SK-N-MC (cell line): ENCODE data around the gene CST5.
"Not testable (repeated sequence)": the region's sequence is repeated elsewhere in the genome, so short reads cannot be mapped to it uniquely, and the experiment has no call there.

Experiments
- DNase-seq: peaks from one replicate; pipeline ENCODE4 v3.0.0-alpha.2; 2011; ENCODE audit warnings: low read depth, low spot score
- H3K27ac ChIP-seq: fragments of 200-600 bp; sonication (generic); 2 replicates; pipeline ENCODE4 v1.5.1; 2016; ENCODE audit warnings: mixed run types
- H3K36me3 ChIP-seq: fragments of 200-600 bp; sonication (generic); 2 replicates; pipeline ENCODE4 v1.6.1; 2017; ENCODE audit warnings: antibody characterized with exemption, low read length, mixed read lengths; ENCODE audit not compliant: insufficient read depth
- H3K4me3 ChIP-seq: fragments of 200-600 bp; sonication (generic); 2 replicates; pipeline ENCODE4 v1.5.1; 2016
- H3K9ac ChIP-seq: fragments of 200-600 bp; sonication (generic); 2 replicates; pipeline ENCODE4 v1.8.0; 2017; ENCODE audit warnings: mixed run types, mixed read lengths; ENCODE audit not compliant: insufficient read length
- H3K9me3 ChIP-seq: fragments of 200-600 bp; sonication (generic); 2 replicates; pipeline ENCODE4 v1.6.1; 2017; ENCODE audit warnings: low read depth, mild to moderate bottlenecking, antibody characterized with exemption, low read length, moderate library complexity, mixed read lengths
- EZH2 ChIP-seq: fragments of 200-600 bp; sonication (generic); IDR thresholded peaks from one replicate; pipeline ENCODE4 v1.6.1; 2017; ENCODE audit warnings: antibody characterized with exemption
- FOXP2 ChIP-seq: optimal IDR thresholded peaks from 2 replicates; pipeline ENCODE3; 2011; ENCODE audit warnings: mild to moderate bottlenecking, moderate library complexity; ENCODE audit not compliant: insufficient read depth; ENCODE audit errors: extremely low read length, control extremely low read depth
- POLR2AphosphoS5 ChIP-seq: IDR thresholded peaks from 2 replicates; pipeline ENCODE4 v1.6.1; 2012; ENCODE audit warnings: mild to moderate bottlenecking, low read depth, low read length, borderline replicate concordance

CST5 gene

DNA sequence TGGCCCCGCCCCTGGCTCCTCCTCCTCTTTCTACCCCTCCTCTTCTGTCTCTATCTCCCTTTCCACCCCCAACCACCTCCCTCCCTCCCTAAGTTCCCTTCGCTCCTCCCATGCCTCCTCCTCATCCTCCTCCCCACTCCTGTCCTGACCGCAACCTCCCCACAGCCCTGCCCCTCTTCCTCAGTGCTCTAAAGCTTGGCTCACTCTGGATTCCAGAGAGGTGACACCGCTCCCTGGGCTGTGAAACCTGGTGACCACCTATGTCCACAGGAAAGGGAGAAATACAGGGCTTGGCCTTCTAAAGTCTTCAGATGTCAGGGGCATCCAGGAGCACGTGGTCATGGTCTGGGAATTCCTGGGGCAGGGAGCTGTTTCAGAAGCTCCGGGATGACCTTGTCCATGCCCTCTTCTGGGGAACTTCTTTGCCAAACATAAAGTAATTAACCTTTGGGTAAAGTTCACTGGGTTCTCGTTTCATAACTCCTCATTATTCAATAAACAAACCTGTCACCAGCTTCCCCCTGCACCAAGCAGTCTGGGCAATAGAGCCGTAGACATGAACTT is 345 bp upstream of the CST5 start:
- Histone ChIP-seq H3K27ac (no peak overlapping the region), H3K4me3 (no peak overlapping the region), H3K9me3 (no peaks in the 10 kb centered on the region), H3K36me3 (no peaks in the 10 kb centered on the region), H3K9ac (no peak overlapping the region)
- TF ChIP-seq EZH2 (no peak), FOXP2 (no peak), POLR2AphosphoS5 (no peak)
- DNase-seq, result no peak

DNA sequence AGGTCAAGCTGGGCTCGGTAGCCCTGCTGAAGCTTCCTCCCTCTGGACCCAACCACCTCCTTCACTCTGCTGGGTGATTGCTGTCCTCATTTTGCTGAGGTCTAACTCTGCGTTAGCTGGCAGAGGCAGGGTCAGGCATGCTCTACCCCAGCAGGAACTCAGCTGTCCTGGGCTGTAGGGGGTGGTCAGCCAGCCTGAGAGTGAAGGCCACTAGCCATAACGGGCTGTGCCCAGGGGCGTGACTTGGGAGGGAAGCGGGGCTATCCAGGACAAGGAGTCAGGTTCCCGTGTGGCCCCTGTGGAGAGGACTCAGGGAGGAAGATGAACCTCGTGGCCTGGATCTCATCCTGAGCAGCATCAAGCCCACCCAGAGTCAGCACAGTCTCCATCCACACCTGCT is 761 bp downstream of the CST5 start:
- Histone ChIP-seq H3K36me3 (no peaks in the 10 kb centered on the region), H3K9ac (no peak overlapping the region), H3K9me3 (no peaks in the 10 kb centered on the region), H3K27ac (no peak overlapping the region), H3K4me3 (no peak overlapping the region)
- TF ChIP-seq EZH2 (no peak), POLR2AphosphoS5 (no peak), FOXP2 (no peak)
- DNase-seq, result no peak

DNA sequence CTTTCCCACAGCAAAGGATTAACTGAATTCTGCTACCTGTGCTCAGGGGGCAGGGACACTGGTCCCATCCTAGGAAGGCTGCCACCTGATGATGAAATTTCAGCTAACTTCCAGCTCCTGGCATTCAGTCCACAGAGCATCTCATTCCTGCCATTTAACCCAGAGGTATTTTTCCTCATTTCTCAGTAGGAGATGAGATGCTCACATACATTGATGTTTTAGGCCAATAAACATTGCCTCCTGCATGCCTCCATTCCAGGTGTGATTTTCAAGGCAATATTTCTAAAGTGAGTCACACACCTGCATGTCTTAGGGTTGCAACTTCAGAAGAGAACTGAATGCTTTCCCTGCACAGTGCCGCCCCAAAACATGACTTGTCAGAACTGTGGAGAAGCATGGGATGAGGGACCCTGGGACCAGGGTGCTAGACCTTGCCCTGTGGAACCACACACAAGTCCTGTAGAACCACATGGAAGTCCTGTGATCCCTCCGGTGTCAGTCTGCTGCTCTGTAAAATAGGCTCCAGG is 1.5 kb downstream of the CST5 start:
- H3K27ac ChIP-seq, DNase-seq, H3K9me3 ChIP-seq, H3K4me3 ChIP-seq, H3K9ac ChIP-seq, H3K36me3 ChIP-seq: not testable (repeated sequence)

- no peak for DNase-seq
- no peak overlapping the region for H3K27ac ChIP-seq
- no peaks in the 10 kb centered on the region for H3K36me3 ChIP-seq
- no peak overlapping the region for H3K4me3 ChIP-seq
- H3K9me3 ChIP-seq, result no peaks in the 10 kb centered on the region
- no peak overlapping the region for H3K9ac ChIP-seq
- TF ChIP-seq POLR2AphosphoS5, result no peak
Observed at GRCh38 chr20:23877524-23877923, 2.0 kb downstream of the CST5 start.

- H3K27ac ChIP-seq, result no peak overlapping the region
- no peak for DNase-seq
- TF ChIP-seq FOXP2, result no peak
- no peak for TF ChIP-seq POLR2AphosphoS5
- no peak for TF ChIP-seq EZH2
- H3K4me3 ChIP-seq, result no peak overlapping the region
- H3K9me3 ChIP-seq, result no peaks in the 10 kb centered on the region
- H3K36me3 ChIP-seq, result no peaks in the 10 kb centered on the region
- no peak overlapping the region for H3K9ac ChIP-seq
Observed at GRCh38 chr20:23875606-23876237, 3.8 kb downstream of the CST5 start.

DNA sequence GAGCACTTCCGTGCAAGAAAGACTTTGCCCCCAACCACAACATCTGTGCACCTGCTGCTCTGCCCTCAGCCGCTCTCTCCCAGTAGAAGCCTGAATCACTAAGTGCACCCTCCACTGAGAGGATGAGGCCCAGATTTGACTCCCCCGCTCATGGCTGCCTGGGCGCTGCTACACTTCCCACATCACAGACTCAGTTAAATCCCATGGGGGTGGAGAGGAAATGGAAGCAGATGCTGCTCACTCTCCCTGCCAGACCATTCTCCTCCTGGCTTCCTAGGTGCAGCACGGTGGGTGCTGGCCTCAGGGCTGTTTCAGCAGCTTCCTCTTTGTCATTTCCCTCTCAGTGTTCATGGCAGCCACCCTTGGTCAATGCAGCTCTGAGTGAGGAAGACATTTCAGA is 4.8 kb downstream of the CST5 start:
- DNase-seq, result no peak
- TF ChIP-seq FOXP2 (no peak), EZH2 (no peak), POLR2AphosphoS5 (no peak)
- H3K36me3 ChIP-seq, result no peaks in the 10 kb centered on the region
- no peaks in the 10 kb centered on the region for H3K9me3 ChIP-seq
- no peak overlapping the region for H3K9ac ChIP-seq
- no peak overlapping the region for H3K27ac ChIP-seq
- no peak overlapping the region for H3K4me3 ChIP-seq

GRCh38 chr20:23873370-23874015 is 6.1 kb downstream of the CST5 start:
- no peak for TF ChIP-seq EZH2
- TF ChIP-seq FOXP2, result no peak
- no peak for TF ChIP-seq POLR2AphosphoS5
- no peak for DNase-seq
- Histone ChIP-seq H3K36me3 (no peaks in the 10 kb centered on the region), H3K9ac (no peak overlapping the region), H3K9me3 (no peaks in the 10 kb centered on the region), H3K27ac (no peak overlapping the region), H3K4me3 (no peak overlapping the region)

DNA sequence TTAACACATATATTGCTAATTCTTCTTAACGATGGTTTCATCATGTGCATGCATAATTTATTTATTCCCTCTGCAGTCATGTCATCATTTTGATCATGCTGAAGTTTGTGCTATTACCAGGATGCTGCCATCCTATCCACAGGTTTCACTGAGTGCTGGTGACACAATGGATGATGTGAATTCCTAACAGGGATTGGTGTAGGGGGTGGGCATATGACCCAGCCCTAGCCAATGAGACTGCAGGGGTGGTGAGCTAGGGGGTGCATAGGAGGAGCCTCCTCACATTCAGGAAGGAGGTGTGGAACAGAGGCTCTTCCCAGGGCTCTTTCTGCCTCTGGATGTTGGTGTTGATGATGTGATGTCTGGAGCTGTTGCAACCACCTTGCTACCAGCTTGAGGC is 7.5 kb downstream of the CST5 start:
- TF ChIP-seq FOXP2 (no peak), POLR2AphosphoS5 (no peak), EZH2 (no peak)
- H3K9me3 ChIP-seq, result no peaks in the 10 kb centered on the region
- no peak for DNase-seq
- no peak overlapping the region for H3K4me3 ChIP-seq
- no peak overlapping the region for H3K9ac ChIP-seq
- no peak overlapping the region for H3K27ac ChIP-seq
- no peaks in the 10 kb centered on the region for H3K36me3 ChIP-seq

DNA sequence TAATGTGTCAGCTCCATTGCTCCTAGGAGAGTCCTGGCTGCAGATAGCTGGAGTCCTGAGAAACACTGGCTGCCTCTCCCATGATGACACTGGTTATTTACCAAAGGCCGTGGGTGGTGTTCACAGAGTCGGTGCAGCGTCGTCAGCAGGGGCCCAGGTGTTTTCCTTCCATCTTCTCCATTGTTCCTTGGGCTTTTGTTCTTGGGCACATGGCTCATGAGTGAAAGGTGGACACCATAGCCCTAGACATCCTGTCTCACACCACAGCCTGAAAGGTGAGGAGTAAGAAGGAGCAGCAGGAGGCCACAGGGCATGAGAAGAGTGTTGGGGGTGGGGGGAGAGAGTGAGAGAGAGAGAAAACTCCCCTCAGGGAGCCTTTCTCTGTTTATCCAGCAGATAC is 9.1 kb downstream of the CST5 start:
- no peak overlapping the region for H3K4me3 ChIP-seq
- no peaks in the 10 kb centered on the region for H3K9me3 ChIP-seq
- TF ChIP-seq EZH2 (no peak), FOXP2 (no peak), POLR2AphosphoS5 (no peak)
- DNase-seq, result no peak
- H3K36me3 ChIP-seq, result no peaks in the 10 kb centered on the region
- H3K9ac ChIP-seq, result no peak overlapping the region
- H3K27ac ChIP-seq, result no peak overlapping the region
